KMS-11 (cell line): Measurements from ENCODE around the gene KHDC3L.

Experiments
- H2AFZ ChIP-seq: fragments of 200-600 bp; sonication (generic); 2 replicates; pipeline ENCODE4 v1.6.1; 2016; ENCODE audit warnings: antibody characterized with exemption, mixed run types, low read depth
- H3K27ac ChIP-seq: fragments of 200-600 bp; sonication (generic); 2 replicates; pipeline ENCODE4 v1.6.1; 2016; ENCODE audit warnings: mild to moderate bottlenecking, mixed run types
- H3K27me3 ChIP-seq: fragments of 200-600 bp; sonication (generic); 2 replicates; pipeline ENCODE4 v1.6.1; 2017; ENCODE audit warnings: mild to moderate bottlenecking, low read depth, mixed run types, moderate library complexity; ENCODE audit not compliant: insufficient read depth
- H3K36me3 ChIP-seq: fragments of 200-600 bp; sonication (generic); 2 replicates; pipeline ENCODE4 v1.6.1; 2017; ENCODE audit warnings: mild to moderate bottlenecking, mixed run types; ENCODE audit not compliant: insufficient read depth
- H3K4me1 ChIP-seq: fragments of 200-600 bp; sonication (generic); 2 replicates; pipeline ENCODE4 v1.6.1; 2016; ENCODE audit warnings: mild to moderate bottlenecking, low read depth, mixed run types; ENCODE audit not compliant: poor library complexity, severe bottlenecking
- H3K4me2 ChIP-seq: fragments of 200-600 bp; sonication (generic); 2 replicates; pipeline ENCODE4 v1.7.0; 2016; ENCODE audit warnings: mild to moderate bottlenecking, mixed run types
- H3K4me3 ChIP-seq: fragments of 200-600 bp; sonication (generic); IDR thresholded peaks from 2 replicates; pipeline ENCODE4 v1.6.1; 2017; ENCODE audit warnings: low read depth, low read length, mixed read lengths; ENCODE audit not compliant: insufficient read depth
- H3K79me2 ChIP-seq: fragments of 200-600 bp; sonication (generic); 2 replicates; pipeline ENCODE4 v1.6.1; 2016; ENCODE audit warnings: low read depth, mixed run types; ENCODE audit not compliant: insufficient read depth
- H3K9ac ChIP-seq: fragments of 200-600 bp; sonication (generic); 2 replicates; pipeline ENCODE4 v1.6.1; 2016; ENCODE audit warnings: mild to moderate bottlenecking, mixed run types
- H4K20me1 ChIP-seq: fragments of 200-600 bp; sonication (generic); 2 replicates; pipeline ENCODE4 v1.6.1; 2016; ENCODE audit warnings: mild to moderate bottlenecking, mixed run types; ENCODE audit not compliant: insufficient read depth
- TF ChIP-seq, protein P1 (sequence below): fragments of 200-600 bp; sonication (generic); conservative IDR thresholded peaks from 2 replicates; pipeline ENCODE4 v1.6.1; 2017; ENCODE audit warnings: low read depth, mild to moderate bottlenecking, antibody characterized with exemption, low read length, moderate library complexity, mixed read lengths

Gene KHDC3L

DNA sequence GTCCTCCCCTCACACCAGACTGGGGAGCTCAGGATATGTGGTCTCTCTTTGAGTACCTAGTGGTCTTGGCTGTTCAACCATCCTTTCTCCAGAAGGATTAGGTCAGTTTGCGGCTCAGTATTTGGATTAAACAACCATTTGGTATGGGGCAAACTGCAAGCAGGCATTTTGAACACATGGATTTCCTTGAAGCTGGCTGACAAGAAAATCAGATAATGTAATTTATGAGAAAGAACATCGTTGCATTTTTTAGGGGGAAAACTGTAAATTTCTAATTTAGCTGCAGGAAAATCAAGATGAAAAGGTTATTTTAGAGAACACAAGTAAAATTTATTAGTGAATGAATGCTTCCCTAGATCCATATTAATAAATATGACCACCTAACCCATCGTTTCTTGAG lies 33.7 kb upstream of the KHDC3L start:
- no peaks in the 10 kb centered on the region for H4K20me1 ChIP-seq
- H3K4me3 ChIP-seq, result no peak overlapping the region
- no peak overlapping the region; the same call in 1 of the 2 replicates for H2AFZ ChIP-seq
- no peaks in the 10 kb centered on the region for H3K27me3 ChIP-seq
- no peaks in the 10 kb centered on the region for H3K79me2 ChIP-seq
- peaks cover 12% of the 10 kb centered on the region for H3K4me1 ChIP-seq
- no peaks in the 10 kb centered on the region for H3K36me3 ChIP-seq
- H3K4me2 ChIP-seq, result no peak overlapping the region
- no peak overlapping the region for H3K27ac ChIP-seq
- no peak overlapping the region for H3K9ac ChIP-seq
- TF ChIP-seq, protein P1, sequence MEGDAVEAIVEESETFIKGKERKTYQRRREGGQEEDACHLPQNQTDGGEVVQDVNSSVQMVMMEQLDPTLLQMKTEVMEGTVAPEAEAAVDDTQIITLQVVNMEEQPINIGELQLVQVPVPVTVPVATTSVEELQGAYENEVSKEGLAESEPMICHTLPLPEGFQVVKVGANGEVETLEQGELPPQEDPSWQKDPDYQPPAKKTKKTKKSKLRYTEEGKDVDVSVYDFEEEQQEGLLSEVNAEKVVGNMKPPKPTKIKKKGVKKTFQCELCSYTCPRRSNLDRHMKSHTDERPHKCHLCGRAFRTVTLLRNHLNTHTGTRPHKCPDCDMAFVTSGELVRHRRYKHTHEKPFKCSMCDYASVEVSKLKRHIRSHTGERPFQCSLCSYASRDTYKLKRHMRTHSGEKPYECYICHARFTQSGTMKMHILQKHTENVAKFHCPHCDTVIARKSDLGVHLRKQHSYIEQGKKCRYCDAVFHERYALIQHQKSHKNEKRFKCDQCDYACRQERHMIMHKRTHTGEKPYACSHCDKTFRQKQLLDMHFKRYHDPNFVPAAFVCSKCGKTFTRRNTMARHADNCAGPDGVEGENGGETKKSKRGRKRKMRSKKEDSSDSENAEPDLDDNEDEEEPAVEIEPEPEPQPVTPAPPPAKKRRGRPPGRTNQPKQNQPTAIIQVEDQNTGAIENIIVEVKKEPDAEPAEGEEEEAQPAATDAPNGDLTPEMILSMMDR, result no peak

DNA sequence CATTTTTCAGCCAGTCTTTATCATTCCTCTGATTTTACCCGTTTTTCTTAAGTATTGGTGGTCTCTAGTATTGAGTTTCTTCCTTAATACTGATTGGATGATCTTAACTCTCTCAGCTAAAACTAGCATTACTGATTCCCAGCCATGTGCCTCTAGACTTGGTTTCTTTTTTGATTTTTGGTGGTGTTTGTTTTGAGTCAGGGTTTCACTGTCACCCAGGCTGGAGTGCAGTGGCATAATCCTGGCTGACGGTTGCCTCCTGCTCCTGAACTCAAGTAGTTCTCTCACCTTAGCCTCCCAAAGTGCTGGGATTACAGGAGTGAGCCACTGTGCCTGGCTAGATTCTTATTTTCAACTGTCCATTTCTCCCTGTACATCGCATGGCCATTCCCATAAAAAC lies 33.3 kb upstream of the KHDC3L start:
- TF ChIP-seq, protein P1, result no peak
- no peaks in the 10 kb centered on the region for H3K79me2 ChIP-seq
- no peaks in the 10 kb centered on the region for H4K20me1 ChIP-seq
- peaks cover 12% of the 10 kb centered on the region for H3K4me1 ChIP-seq
- H3K27me3 ChIP-seq, result no peaks in the 10 kb centered on the region
- H2AFZ ChIP-seq, result no peak overlapping the region; the same call in 1 of the 2 replicates
- H3K4me2 ChIP-seq, result no peak overlapping the region
- no peak overlapping the region for H3K27ac ChIP-seq
- no peak overlapping the region for H3K9ac ChIP-seq
- no peaks in the 10 kb centered on the region for H3K36me3 ChIP-seq
- no peak overlapping the region for H3K4me3 ChIP-seq

DNA sequence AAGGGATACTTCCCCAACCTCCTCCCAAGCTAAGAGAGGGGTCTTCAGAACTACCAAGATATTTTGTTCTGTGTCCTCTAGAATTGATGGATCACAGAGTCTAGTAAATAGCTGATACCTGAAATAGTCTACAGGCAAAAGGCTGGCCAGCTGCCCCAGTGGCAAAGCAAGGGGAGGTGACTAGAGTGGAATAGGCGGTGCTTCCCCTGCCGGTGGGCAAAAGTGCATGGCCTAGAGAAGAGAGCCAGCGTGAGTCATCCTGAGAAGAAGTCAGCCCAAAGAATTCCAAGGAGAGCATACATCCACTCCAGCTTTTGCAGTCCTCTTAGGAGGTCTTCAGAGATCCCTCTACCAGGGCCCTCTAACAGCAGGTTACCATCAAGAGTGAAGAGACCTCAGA lies 23.1 kb upstream of the KHDC3L start:
- Histone ChIP-seq H3K79me2 (no peaks in the 10 kb centered on the region), H3K9ac (no peak overlapping the region), H2AFZ (no peak overlapping the region), H3K27me3 (no peaks in the 10 kb centered on the region), H3K4me3 (no peak overlapping the region), H4K20me1 (no peaks in the 10 kb centered on the region), H3K27ac (no peak overlapping the region), H3K4me2 (no peak overlapping the region), H3K36me3 (no peaks in the 10 kb centered on the region), H3K4me1 (no peaks in the 10 kb centered on the region)
- TF ChIP-seq, protein P1, result no peak

DNA sequence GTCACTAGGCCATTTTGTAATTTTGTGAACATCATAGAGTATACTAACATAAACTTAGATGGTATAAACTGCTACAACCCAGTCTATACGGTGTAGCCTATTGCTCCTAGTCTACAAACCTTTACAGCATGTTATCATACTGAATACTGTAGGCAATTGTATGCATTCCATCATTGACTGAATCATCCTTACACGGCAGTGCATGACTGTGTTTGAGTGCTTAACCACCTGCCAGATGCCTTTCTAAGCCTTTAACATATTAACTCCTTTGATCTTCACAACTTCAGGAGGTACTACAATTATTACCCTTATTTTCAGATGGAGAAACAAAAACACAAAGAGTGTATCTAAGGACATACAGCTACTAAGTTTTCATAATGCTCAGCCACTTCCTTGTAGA lies 22.4 kb upstream of the KHDC3L start:
- Histone ChIP-seq H2AFZ (no peak overlapping the region), H3K27me3 (no peaks in the 10 kb centered on the region), H3K79me2 (no peaks in the 10 kb centered on the region), H3K4me3 (no peak overlapping the region), H3K4me2 (no peak overlapping the region), H3K27ac (no peak overlapping the region), H3K4me1 (no peaks in the 10 kb centered on the region), H3K36me3 (no peaks in the 10 kb centered on the region), H4K20me1 (no peaks in the 10 kb centered on the region), H3K9ac (no peak overlapping the region)
- TF ChIP-seq, protein P1, result no peak
